H1 (cell line): Measurements from ENCODE around the gene ZNF536. TPM values are rescaled to one million over a fixed set of nuclear protein-coding genes. Genes with fewer than 3 reads are reported as not detected.
A peak's percentile ranks its signal among the peaks of the same experiment; 100 is the strongest.

Experiments
- CTCF ChIA-PET: fragments of 300-600 bp; sonication (Branson Sonifier 250); formaldehyde crosslinking; loops from one replicate; lab custom pipeline; 2021; ENCODE audit not compliant: partially characterized antibody; lab: Charles Lee
- POLR2A ChIA-PET: fragments of 300-600 bp; sonication (Branson Sonifier 250); formaldehyde crosslinking; loops from one replicate; lab custom pipeline; 2021; ENCODE audit warnings: inconsistent platforms; ENCODE audit not compliant: partially characterized antibody; lab: Charles Lee
- DNase-seq, 2 experiments: peaks; one replicate each; pipeline versions ENCODE4 v3.0.0 to v3.0.0-alpha.2; 2010 to 2022; ENCODE audit warnings: low spot score in 2 of 2, low read depth in 1 of 2, mixed read lengths in 1 of 2
- FAIRE-seq: peaks from 2 replicates; lab custom pipeline; 2011; peaks lifted over from hg19 to GRCh38; lab: Jason Lieb, UNC
- H2AFZ ChIP-seq: 2 replicates; pipeline ENCODE4 v1.8.1; 2012; ENCODE audit warnings: low read length, inconsistent platforms
- H2AK5ac ChIP-seq: 2 replicates; pipeline ENCODE4 v1.6.1; 2013; ENCODE audit warnings: low read depth, low read length
- H2BK120ac ChIP-seq: replicated peaks from 2 replicates; pipeline ENCODE3; 2013; ENCODE audit warnings: low read depth, low read length, inconsistent platforms
- H2BK12ac ChIP-seq: 2 replicates; pipeline ENCODE4 v1.6.1; 2013; ENCODE audit warnings: low read depth, low read length
- H2BK15ac ChIP-seq: 2 replicates; pipeline ENCODE4 v1.6.1; 2013; ENCODE audit warnings: low read length
- H2BK20ac ChIP-seq: 2 replicates; pipeline ENCODE4 v1.6.1; 2013; ENCODE audit warnings: low read length
- H2BK5ac ChIP-seq: 2 replicates; pipeline ENCODE4 v1.6.1; 2013; ENCODE audit warnings: low read depth, low read length
- H3K14ac ChIP-seq: 2 replicates; pipeline ENCODE4 v1.6.1; 2013; ENCODE audit warnings: inconsistent platforms; ENCODE audit not compliant: insufficient read length
- H3K18ac ChIP-seq: 2 replicates; pipeline ENCODE4 v1.6.1; 2013; ENCODE audit warnings: low read length; ENCODE audit errors: extremely low read depth
- H3K23ac ChIP-seq: 2 replicates; pipeline ENCODE4 v1.6.1; 2013; ENCODE audit warnings: inconsistent platforms; ENCODE audit not compliant: insufficient read length
- H3K23me2 ChIP-seq: 2 replicates; pipeline ENCODE4 v1.6.1; 2013; ENCODE audit warnings: low read depth, low read length
- H3K27ac ChIP-seq: 2 replicates; pipeline ENCODE4 v1.6.1; 2011; ENCODE audit warnings: low read depth, low read length, inconsistent platforms
- H3K27me3 ChIP-seq, 4 experiments: replicated peaks in 1 of 4; 1 replicate in 1 of 4; 2 replicates in 3 of 4; pipeline versions ENCODE4 v1.6.1 to v1.8.1; 2011 to 2013; ENCODE audit warnings: low read length in 3 of 4, mild to moderate bottlenecking in 3 of 4, inconsistent platforms in 2 of 4, mixed read lengths in 2 of 4, moderate library complexity in 1 of 4; ENCODE audit not compliant: control insufficient read depth in 3 of 4, insufficient read depth in 3 of 4; ENCODE audit errors: extremely low read depth in 1 of 4
- H3K36me3 ChIP-seq, 4 experiments: 2 replicates each; pipeline versions ENCODE4 v1.6.1 to v1.8.1; 2011 to 2013; ENCODE audit warnings: mild to moderate bottlenecking in 4 of 4, low read length in 3 of 4, moderate library complexity in 2 of 4, control low read depth in 1 of 4, inconsistent platforms in 1 of 4; ENCODE audit not compliant: insufficient read depth in 4 of 4, control insufficient read depth in 2 of 4
- H3K4ac ChIP-seq: replicated peaks from 2 replicates; pipeline ENCODE3; 2013; ENCODE audit warnings: low read length, low read depth, mixed read lengths, inconsistent platforms; ENCODE audit not compliant: insufficient read length
- H3K4me1 ChIP-seq, 4 experiments: replicated peaks in 1 of 4; 1 replicate in 1 of 4; 2 replicates in 3 of 4; pipeline versions ENCODE4 v1.6.1 to v1.8.1; 2011 to 2013; ENCODE audit warnings: low read length in 3 of 4, inconsistent platforms in 2 of 4, mixed read lengths in 1 of 4; ENCODE audit not compliant: insufficient read depth in 4 of 4, control insufficient read depth in 3 of 4
- H3K4me2 ChIP-seq, 2 experiments: 2 replicates each; pipeline versions ENCODE4 v1.6.1 to v1.8.1; 2011 to 2013; ENCODE audit warnings: low read depth in 2 of 2, low read length in 2 of 2, control low read depth in 1 of 2, inconsistent platforms in 1 of 2, mild to moderate bottlenecking in 1 of 2; ENCODE audit not compliant: insufficient read depth in 1 of 2
- H3K4me3 ChIP-seq, 4 experiments: fragments of 200-600, 300-600 bp in 1 of 4; sonication (generic), shearing (Covaris generic), sonication (Bioruptor Twin) in 1 of 4; 2 replicates each; pipeline versions ENCODE4 v1.5.1 to v1.8.1; 2011 to 2016; ENCODE audit warnings: low read length in 4 of 4, low read depth in 3 of 4, control low read depth in 2 of 4, inconsistent platforms in 2 of 4, mild to moderate bottlenecking in 2 of 4, mixed read lengths in 1 of 4, moderate library complexity in 1 of 4; ENCODE audit not compliant: insufficient read depth in 2 of 4; ENCODE audit errors: extremely low read depth in 1 of 4
- H3K56ac ChIP-seq: replicated peaks from 2 replicates; pipeline ENCODE3; 2013; ENCODE audit warnings: low read depth, mild to moderate bottlenecking, mixed read lengths, low read length, inconsistent platforms; ENCODE audit not compliant: insufficient read length
- H3K79me1 ChIP-seq: 2 replicates; pipeline ENCODE4 v1.6.1; 2013; ENCODE audit warnings: low read depth, low read length, control low read depth
- H3K79me2 ChIP-seq, 2 experiments: 2 replicates each; pipeline versions ENCODE4 v1.6.1 to v1.8.1; 2012 to 2013; ENCODE audit warnings: low read length in 2 of 2, mild to moderate bottlenecking in 2 of 2, inconsistent platforms in 1 of 2; ENCODE audit not compliant: insufficient read depth in 2 of 2, control insufficient read depth in 1 of 2
- H3K9ac ChIP-seq, 4 experiments: replicated peaks in 1 of 4; 1 replicate in 1 of 4; 2 replicates in 3 of 4; pipeline versions ENCODE4 v1.6.1 to v1.8.1; 2011 to 2013; ENCODE audit warnings: low read depth in 3 of 4, low read length in 3 of 4, control low read depth in 2 of 4, mild to moderate bottlenecking in 2 of 4, moderate library complexity in 2 of 4, inconsistent platforms in 1 of 4; ENCODE audit errors: extremely low read depth in 1 of 4
- H3K9me3 ChIP-seq, 2 experiments: 2 replicates each; pipeline versions ENCODE4 v1.6.1 to v1.8.1; 2012 to 2013; ENCODE audit warnings: mild to moderate bottlenecking in 2 of 2, moderate library complexity in 2 of 2, control low read depth in 1 of 2, inconsistent platforms in 1 of 2, low read depth in 1 of 2, low read length in 1 of 2, mixed read lengths in 1 of 2; ENCODE audit not compliant: insufficient read depth in 2 of 2
- H4K20me1 ChIP-seq, 2 experiments: replicated peaks in 1 of 2; 2 replicates each; pipeline versions ENCODE3 to v1.8.1; 2011 to 2013; ENCODE audit warnings: inconsistent platforms in 2 of 2, low read length in 2 of 2, mild to moderate bottlenecking in 1 of 2; ENCODE audit not compliant: insufficient read depth in 2 of 2, control insufficient read depth in 1 of 2
- H4K5ac ChIP-seq: 2 replicates; pipeline ENCODE4 v1.6.1; 2013; ENCODE audit warnings: low read length, low read depth, mixed read lengths, inconsistent platforms; ENCODE audit not compliant: insufficient read length
- H4K8ac ChIP-seq: 2 replicates; pipeline ENCODE4 v1.8.0; 2013; ENCODE audit warnings: mild to moderate bottlenecking, moderate library complexity, low read length, inconsistent platforms; ENCODE audit not compliant: insufficient read depth; ENCODE audit errors: extremely low read depth
- H4K91ac ChIP-seq: replicated peaks from 2 replicates; pipeline ENCODE3; 2013; ENCODE audit warnings: low read length, mixed read lengths, inconsistent platforms; ENCODE audit not compliant: insufficient read length
- GABPA ChIP-seq: IDR thresholded peaks from 2 replicates; pipeline ENCODE4 v1.6.1; 2011; ENCODE audit warnings: mild to moderate bottlenecking, low read length, moderate library complexity, borderline replicate concordance; ENCODE audit not compliant: insufficient read depth
- RNF2 ChIP-seq: fragments of 200-900, 300-1000 bp; sonication (generic); IDR thresholded peaks from 2 replicates; pipeline ENCODE4 v1.7.1; 2016; ENCODE audit warnings: borderline replicate concordance, low read depth, mild to moderate bottlenecking, antibody characterized with exemption, low read length; ENCODE audit not compliant: poor library complexity, severe bottlenecking; ENCODE audit errors: missing control alignments
- WGBS, 2 experiments: shearing (Covaris generic) in 1 of 2; methylation state at CpG; one replicate each; pipeline versions ENCODE4 v1.1.6 to v1.1.7; 2013 to 2015; ENCODE audit warnings: low lambda C conversion rate in 2 of 2, mixed read lengths in 2 of 2, inconsistent platforms in 1 of 2, low coverage in 1 of 2, missing lambda C conversion rate in 1 of 2; ENCODE audit not compliant: insufficient replicate concordance in 2 of 2, insufficient coverage in 1 of 2, insufficient read length in 1 of 2; ENCODE audit errors: extremely low coverage in 1 of 2, missing lambda C conversion rate in 1 of 2; 5-methylcytosine and 5-hydroxymethylcytosine counted together
- polyA plus RNA-seq, 7 experiments: library from polyadenylated mRNA; depleted of rRNA in 3 of 7; stranded (reverse) in 5 of 7; unstranded in 2 of 7; fragments of >200 nt in 5 of 7; fragments of 200-250 nt in 2 of 7; gene quantifications; 1 replicate in 5 of 7; 2 replicates in 1 of 7; 4 replicates in 1 of 7; pipeline versions ENCODE4 v1.2.1 to v1.2.3, GENCODE V29; 2011 to 2013; ENCODE audit warnings: missing spikeins in 2 of 7, mixed read lengths in 2 of 7
- total RNA-seq: library from RNA; stranded (reverse); fragmentation: NEBNext Ultra II Directional; extraction: Animal tissue kit (Norgen Biotek cat#: 25700); gene quantifications from 2 replicates; pipeline ENCODE4 v1.2.1, GENCODE V29; 2021

The ZNF536 gene
- total and polyA plus RNA-seq, 2 of the 8 experiments (the other 6 are each of a cell fraction or from before 2014, with no cell fraction given): 0.09 to 0.11 TPM

GRCh38 chr19:30388327-30388726 is 16.1 kb downstream of the ZNF536 start:
- CTCF ChIA-PET: interaction anchor here (1.1 kb wide), 1 partner anchor 12 kb away, joined by 3 read pairs; no protein-coding TSS in a partner anchor
- FAIRE-seq: no peak
- POLR2A ChIA-PET: no interaction called here

More at GRCh38 chr19:30388327-30388726, 16.1 kb downstream of the ZNF536 start:
- no peak overlapping the region for H3K56ac ChIP-seq
- H3K14ac ChIP-seq: no peak overlapping the region
- no peak overlapping the region for H4K5ac ChIP-seq
- no peak overlapping the region for H3K4ac ChIP-seq
- TF ChIP-seq GABPA (no peak), RNF2 (no peak)
- H3K4me2 ChIP-seq: no peak overlapping the region
- no peak overlapping the region for H3K9ac ChIP-seq
- no peak overlapping the region for H3K4me3 ChIP-seq
- no peaks in the 10 kb centered on the region for H3K23me2 ChIP-seq
- H2BK5ac ChIP-seq: no peak overlapping the region
- no peak overlapping the region for H2AK5ac ChIP-seq
- no peak overlapping the region for H4K8ac ChIP-seq
- H2BK120ac ChIP-seq: no peak overlapping the region
- no peak overlapping the region for H2BK15ac ChIP-seq
- H4K91ac ChIP-seq: no peak overlapping the region
- peaks cover 0 to under 1% of the 10 kb centered on the region in 2 experiments for H4K20me1 ChIP-seq
- no peaks in the 10 kb centered on the region for H3K79me1 ChIP-seq
- DNase-seq: peak in 1 of 2 experiments; percentile 19
- H3K36me3 ChIP-seq: no peaks in the 10 kb centered on the region
- H3K4me1 ChIP-seq: peaks cover 0 to 8% (median 1%) of the 10 kb centered on the region in 4 experiments; a peak in 3 of 7 replicates
- H2AFZ ChIP-seq: no peak overlapping the region
- no peak overlapping the region for H2BK20ac ChIP-seq
- H3K79me2 ChIP-seq: no peaks in the 10 kb centered on the region
- 90% methylated on average over 9 of the region's 9 CpGs; no CpG with 5 or more reads in 1 of the 2 experiments for WGBS, 2 experiments
- peaks cover 0 to 8% (median 1%) of the 10 kb centered on the region in 4 experiments; a peak in 3 of 7 replicates for H3K27me3 ChIP-seq
- no peak overlapping the region for H3K23ac ChIP-seq
- no peak overlapping the region for H2BK12ac ChIP-seq
- H3K9me3 ChIP-seq: no peaks in the 10 kb centered on the region
- no peak overlapping the region for H3K27ac ChIP-seq
- H3K18ac ChIP-seq: no peak overlapping the region
